ENCODE data around the gene MDC1. TPM values are rescaled to one million over a fixed set of nuclear protein-coding genes. Genes with fewer than 3 reads are reported as not detected.

MDC1 gene
- total RNA-seq, 4 donors from 2014 or later, result 7.0 to 13.2 (median 10.4) TPM

DNA sequence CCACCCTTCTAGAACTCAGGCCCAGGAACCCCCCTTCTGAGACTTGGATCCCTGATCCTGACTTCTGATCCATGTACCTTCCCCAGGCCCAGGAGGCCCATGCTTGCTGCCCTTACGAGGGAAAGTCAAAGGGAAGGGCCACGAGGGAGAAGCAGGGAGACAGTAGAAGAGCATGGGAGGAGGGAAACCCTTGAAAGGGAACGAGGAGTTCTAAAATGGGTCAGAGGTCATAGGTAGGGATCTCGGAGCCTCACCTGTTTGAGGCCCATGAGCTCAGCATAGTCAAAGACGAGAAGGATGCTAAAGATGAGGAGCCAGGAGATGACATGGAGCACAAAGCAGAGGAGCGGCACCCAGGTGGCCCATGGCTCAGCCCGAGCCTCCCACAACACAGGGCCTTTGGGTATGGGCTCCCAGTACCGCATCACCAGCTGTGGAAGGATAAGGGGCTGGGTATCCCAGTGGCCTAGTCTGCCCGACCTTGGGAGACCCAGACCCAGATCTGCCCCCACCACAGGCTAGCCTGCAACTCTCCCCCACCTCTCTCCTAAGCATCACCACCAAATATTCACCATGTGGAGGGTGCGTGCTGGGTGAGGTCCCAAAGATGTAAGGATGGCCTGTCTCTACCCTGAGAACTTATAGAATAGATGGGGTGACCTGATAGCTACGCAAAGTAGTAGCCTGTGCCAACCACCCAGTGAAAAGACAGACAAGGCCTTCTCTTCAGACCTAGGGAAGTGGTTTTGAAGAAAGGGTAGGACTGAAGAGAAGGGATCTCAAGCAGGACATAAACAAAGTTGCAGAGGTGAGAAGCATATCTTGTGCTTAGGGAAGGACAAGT lies 27.8 kb downstream of the MDC1 start:
- TF ChIP-seq, protein P1, sequence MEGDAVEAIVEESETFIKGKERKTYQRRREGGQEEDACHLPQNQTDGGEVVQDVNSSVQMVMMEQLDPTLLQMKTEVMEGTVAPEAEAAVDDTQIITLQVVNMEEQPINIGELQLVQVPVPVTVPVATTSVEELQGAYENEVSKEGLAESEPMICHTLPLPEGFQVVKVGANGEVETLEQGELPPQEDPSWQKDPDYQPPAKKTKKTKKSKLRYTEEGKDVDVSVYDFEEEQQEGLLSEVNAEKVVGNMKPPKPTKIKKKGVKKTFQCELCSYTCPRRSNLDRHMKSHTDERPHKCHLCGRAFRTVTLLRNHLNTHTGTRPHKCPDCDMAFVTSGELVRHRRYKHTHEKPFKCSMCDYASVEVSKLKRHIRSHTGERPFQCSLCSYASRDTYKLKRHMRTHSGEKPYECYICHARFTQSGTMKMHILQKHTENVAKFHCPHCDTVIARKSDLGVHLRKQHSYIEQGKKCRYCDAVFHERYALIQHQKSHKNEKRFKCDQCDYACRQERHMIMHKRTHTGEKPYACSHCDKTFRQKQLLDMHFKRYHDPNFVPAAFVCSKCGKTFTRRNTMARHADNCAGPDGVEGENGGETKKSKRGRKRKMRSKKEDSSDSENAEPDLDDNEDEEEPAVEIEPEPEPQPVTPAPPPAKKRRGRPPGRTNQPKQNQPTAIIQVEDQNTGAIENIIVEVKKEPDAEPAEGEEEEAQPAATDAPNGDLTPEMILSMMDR (IDR thresholded peaks at IDR 0.05; ENCODE audit: low read depth), result no peak

DNA sequence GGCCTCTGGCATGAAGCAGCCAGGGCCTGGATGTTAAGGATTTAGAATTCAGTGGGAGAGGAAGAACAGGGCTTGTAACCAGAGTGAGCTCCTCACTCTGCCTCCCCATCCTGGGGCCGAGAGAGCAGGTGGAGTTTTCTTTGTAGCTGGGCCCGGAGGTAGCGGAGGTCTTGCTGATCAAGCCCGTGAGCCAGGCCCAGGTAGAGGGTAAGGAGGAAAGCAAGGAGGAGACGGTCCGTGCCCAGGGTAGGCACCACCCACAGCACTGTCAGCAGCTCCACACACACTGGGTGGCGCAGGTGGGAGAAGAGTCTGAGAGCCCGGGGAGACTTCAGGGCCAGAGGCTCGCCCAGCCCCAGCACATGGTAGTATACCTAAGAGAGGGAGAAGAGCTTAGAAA lies 28.5 kb downstream of the MDC1 start:
- TF ChIP-seq, protein P1 (IDR thresholded peaks at IDR 0.05; ENCODE audit: low read depth), result no peak

DNA sequence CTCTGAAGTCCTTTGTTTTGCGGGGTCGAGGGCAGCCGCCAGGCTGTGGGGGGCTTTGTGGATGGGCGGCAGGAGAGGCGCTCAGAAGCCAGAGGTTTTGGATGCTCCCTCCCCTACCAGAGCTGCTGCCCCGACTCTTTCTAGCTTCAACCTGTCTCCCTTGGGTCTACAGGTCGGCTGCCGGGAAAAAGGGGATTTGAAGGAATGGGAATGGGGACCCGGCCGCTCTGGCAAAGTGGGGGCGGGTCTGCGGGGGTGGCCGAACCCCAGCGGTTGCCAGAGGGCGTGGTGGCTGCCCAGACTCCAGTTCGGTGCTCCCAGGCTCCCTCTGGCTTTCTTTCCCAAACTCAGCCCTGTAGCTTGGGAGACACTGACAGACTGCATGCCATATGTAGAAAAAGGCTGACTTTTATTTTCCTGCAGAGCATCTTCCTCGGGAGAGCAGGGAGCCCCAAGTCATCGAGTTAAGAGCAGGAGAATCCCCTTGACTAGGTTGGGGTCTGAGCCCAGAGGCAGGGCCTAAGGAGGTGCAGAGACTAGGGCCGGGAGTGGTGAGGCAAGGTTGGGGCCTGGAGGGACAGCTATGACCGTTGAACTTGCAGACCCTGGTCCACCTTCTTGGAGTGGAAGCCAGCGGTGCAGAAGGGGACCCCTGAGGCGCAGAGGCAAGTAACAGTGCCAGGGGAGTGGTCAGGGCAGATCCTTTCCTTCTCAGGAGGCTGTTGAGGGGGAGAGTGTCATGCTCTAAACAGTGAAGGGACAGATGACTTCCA lies 29.2 kb downstream of the MDC1 start:
- TF ChIP-seq, protein P1 (IDR thresholded peaks at IDR 0.05; ENCODE audit: low read depth), result no peak

- TF ChIP-seq, protein P1 (IDR thresholded peaks at IDR 0.05; ENCODE audit: low read depth), result no peak
Measured at GRCh38 chr6:30686908-30687658, 30.0 kb downstream of the MDC1 start.

DNA sequence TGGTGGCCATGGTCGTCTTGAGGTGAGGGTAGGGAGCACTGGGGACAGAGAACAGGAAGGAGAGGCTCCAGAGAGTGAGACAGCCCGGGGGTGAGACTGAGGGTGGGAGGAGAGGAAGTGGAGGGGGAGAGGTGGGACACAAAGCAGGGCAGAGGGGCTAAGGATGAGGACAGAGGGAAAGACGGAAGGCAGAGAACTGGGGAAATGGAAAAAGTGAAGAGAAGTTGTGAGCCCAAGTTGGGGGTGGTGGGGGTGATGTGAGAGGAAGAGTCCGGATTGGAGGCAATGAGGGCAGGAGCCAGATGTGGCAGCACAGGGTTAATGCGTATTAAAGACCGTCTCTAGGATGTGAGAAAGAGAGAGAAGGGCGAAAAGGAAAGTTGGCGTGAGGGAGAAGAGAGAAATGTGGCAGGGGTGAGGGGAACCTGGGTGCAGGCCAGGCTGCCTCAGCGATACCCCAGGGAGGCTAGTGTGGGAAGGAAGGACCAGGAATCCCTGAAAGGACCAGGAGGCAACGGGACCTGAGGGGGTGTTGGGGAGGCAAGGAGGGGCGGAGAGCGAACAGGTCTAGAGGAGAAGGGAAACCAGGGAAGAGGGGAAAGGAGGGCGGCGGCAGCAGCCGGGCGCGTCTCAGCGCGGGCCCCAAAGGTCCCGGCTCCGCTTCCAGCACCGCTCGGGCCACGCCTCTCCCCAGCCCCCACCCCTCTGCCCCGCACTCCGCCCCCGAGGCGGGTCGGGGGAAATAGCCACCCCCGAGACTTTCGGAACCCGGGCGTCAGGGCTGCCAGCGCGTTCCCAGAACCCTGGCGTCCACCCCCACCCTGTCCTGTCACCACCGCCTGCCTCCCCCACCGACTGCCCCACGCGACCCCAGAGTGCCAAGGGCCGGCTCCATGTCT lies 30.8 kb downstream of the MDC1 start, which contains the start of gene PPP1R18:
TSS of gene PPP1R18 (minus strand) at position 637 of the 899 bp plus-strand sequence. CDS start at position 10, 627 bp downstream.
- TF ChIP-seq, protein P1 (IDR thresholded peaks at IDR 0.05; ENCODE audit: low read depth), result no peak

- TF ChIP-seq, protein P1 (IDR thresholded peaks at IDR 0.05; ENCODE audit: low read depth), result no peak
Measured at GRCh38 chr6:30685157-30686008, 31.7 kb downstream of the MDC1 start.

Data from subcutaneous adipose tissue (tissue), 4 donors.